ENCODE measurements around the gene ITGAX. TPM values are rescaled to one million over a fixed set of nuclear protein-coding genes. Genes with fewer than 3 reads are reported as not detected.

The ITGAX gene
- total RNA-seq, 1 experiment from 2014 or later: 0.14 TPM

- Mint-ChIP-seq H3K4me3 (ENCODE audit: unreplicated experiment) (peak overlapping the region; percentile 9), H3K27ac (ENCODE audit: low read depth, unreplicated experiment) (peak overlapping the region; percentile 62), H3K27me3 (ENCODE audit: insufficient read depth, unreplicated experiment) (no peaks in the 10 kb centered on the region), H3K9me3 (ENCODE audit: unreplicated experiment) (no peaks in the 10 kb centered on the region), H3K36me3 (ENCODE audit: insufficient read depth, unreplicated experiment) (no peaks in the 10 kb centered on the region), H3K4me1 (ENCODE audit: insufficient read depth, unreplicated experiment) (peaks cover 15% of the 10 kb centered on the region)
- intact Hi-C loops (cut with micrococcal nuclease): loop anchor here (2.0 kb wide), 1 partner anchor 56 kb away; the partner anchor contains the start of gene ZNF843
- ChIA-PET CTCF (interaction anchor here (0.5 to 1.6 kb wide), 10 partner anchors 18 to 552 kb away, joined by 3 to 10 read pairs (median 5); partner anchors contain the start of gene ZNF843), POLR2A (interaction anchor here (0.6 to 2.3 kb wide), 7 partner anchors 72 to 487 kb away, joined by 3 to 12 read pairs (median 3); partner anchors contain the start of genes ARMC5, FUS, ZNF267 and ZNF646)
- no TSS peak for BruUV-seq (replicated peaks)
- TF ChIP-seq, protein P1, sequence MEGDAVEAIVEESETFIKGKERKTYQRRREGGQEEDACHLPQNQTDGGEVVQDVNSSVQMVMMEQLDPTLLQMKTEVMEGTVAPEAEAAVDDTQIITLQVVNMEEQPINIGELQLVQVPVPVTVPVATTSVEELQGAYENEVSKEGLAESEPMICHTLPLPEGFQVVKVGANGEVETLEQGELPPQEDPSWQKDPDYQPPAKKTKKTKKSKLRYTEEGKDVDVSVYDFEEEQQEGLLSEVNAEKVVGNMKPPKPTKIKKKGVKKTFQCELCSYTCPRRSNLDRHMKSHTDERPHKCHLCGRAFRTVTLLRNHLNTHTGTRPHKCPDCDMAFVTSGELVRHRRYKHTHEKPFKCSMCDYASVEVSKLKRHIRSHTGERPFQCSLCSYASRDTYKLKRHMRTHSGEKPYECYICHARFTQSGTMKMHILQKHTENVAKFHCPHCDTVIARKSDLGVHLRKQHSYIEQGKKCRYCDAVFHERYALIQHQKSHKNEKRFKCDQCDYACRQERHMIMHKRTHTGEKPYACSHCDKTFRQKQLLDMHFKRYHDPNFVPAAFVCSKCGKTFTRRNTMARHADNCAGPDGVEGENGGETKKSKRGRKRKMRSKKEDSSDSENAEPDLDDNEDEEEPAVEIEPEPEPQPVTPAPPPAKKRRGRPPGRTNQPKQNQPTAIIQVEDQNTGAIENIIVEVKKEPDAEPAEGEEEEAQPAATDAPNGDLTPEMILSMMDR (IDR thresholded peaks at IDR 0.05; ENCODE audit: unreplicated experiment): no peak
- peak; percentile 56 for DNase-seq (ENCODE audit: unreplicated experiment)
Measured at GRCh38 chr16:31386157-31386984, 31.4 kb downstream of the ITGAX start.

DNA sequence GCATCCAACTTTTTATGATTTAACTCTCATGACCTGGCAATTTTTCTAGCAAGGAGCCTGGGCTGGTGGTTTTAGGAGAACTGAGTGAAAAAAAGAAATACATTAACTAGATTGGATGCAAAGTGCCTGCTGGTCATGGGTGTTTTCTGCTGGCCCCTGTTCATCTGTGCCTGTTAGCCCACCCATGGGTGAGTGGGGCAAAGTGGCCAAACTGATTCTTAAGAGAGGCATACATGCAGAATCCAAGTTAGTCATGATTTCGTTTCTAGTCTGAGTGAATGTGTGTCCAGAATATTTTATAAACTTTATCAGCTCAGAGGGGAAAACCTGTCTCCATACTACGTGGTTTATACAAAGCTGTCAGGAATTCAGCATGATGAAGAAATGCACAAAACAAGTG, 33.6 kb downstream of the ITGAX start:
- ChIA-PET POLR2A (interaction anchor here (0.9 to 1.2 kb wide), 2 partner anchors 18 to 40 kb away, joined by 3 read pairs; partner anchors contain the start of gene COX6A2), CTCF (interaction anchor here (0.6 to 1.7 kb wide), 6 partner anchors 23 to 480 kb away, joined by 3 to 4 read pairs (median 3); partner anchors contain the start of genes ARMC5 and ZNF843)
- Mint-ChIP-seq H3K27ac (ENCODE audit: low read depth, unreplicated experiment) (no peak overlapping the region), H3K4me3 (ENCODE audit: unreplicated experiment) (no peak overlapping the region), H3K4me1 (ENCODE audit: insufficient read depth, unreplicated experiment) (peaks cover 15% of the 10 kb centered on the region), H3K36me3 (ENCODE audit: insufficient read depth, unreplicated experiment) (no peaks in the 10 kb centered on the region), H3K9me3 (ENCODE audit: unreplicated experiment) (no peaks in the 10 kb centered on the region), H3K27me3 (ENCODE audit: insufficient read depth, unreplicated experiment) (no peaks in the 10 kb centered on the region)
- DNase-seq (ENCODE audit: unreplicated experiment): no peak
- intact Hi-C loops (cut with micrococcal nuclease): no loop called here
- TF ChIP-seq, protein P1 (IDR thresholded peaks at IDR 0.05; ENCODE audit: unreplicated experiment): no peak
- BruUV-seq (replicated peaks): no TSS peak

DNA sequence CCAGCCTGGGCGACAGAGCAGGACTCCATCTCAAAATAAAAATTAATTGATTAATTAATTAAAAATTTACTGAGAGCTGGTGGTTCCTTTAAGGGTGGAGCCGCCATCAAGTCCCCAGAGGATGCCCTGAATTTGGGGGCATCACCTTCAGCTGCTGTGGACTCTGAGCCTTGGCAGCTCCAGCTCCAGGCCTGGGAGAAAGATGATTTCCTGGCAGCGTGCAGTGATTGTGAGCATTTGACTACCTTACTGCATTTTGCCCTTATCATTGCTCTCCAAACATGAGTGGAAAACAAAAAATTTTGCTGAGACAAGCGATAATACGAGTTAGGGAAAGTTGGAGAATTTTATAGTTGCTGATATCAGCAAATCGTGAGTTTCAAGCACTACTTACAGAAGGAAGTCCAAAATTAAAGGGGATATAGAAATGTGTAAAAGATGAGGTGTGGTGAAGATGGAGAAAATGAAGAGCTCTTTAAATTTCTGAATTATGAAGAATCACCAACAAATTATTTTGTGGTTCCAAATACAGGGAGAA, 35.6 kb downstream of the ITGAX start:
- H3K36me3 Mint-ChIP-seq (ENCODE audit: insufficient read depth, unreplicated experiment): no peaks in the 10 kb centered on the region
- no peaks in the 10 kb centered on the region for H3K27me3 Mint-ChIP-seq (ENCODE audit: insufficient read depth, unreplicated experiment)
- peaks cover 13% of the 10 kb centered on the region for H3K4me1 Mint-ChIP-seq (ENCODE audit: insufficient read depth, unreplicated experiment)
- no peak overlapping the region for H3K4me3 Mint-ChIP-seq (ENCODE audit: unreplicated experiment)
- no peaks in the 10 kb centered on the region for H3K9me3 Mint-ChIP-seq (ENCODE audit: unreplicated experiment)
- CTCF ChIA-PET: interaction anchor here (0.7 to 1.5 kb wide), 4 partner anchors 18 to 405 kb away, joined by 3 to 4 read pairs (median 4); no protein-coding TSS in a partner anchor
- POLR2A ChIA-PET: interaction anchor here (0.7 kb wide), 3 partner anchors 69 to 210 kb away, joined by 3 read pairs; partner anchors contain the start of gene ARMC5
- DNase-seq (ENCODE audit: unreplicated experiment): no peak
- TF ChIP-seq, protein P1 (IDR thresholded peaks at IDR 0.05; ENCODE audit: unreplicated experiment): no peak
- BruUV-seq (replicated peaks): no TSS peak
- no peak overlapping the region for H3K27ac Mint-ChIP-seq (ENCODE audit: low read depth, unreplicated experiment)
- intact Hi-C loops (cut with micrococcal nuclease): no loop called here

- CTCF ChIA-PET: interaction anchor here (0.7 to 1.1 kb wide), 2 partner anchors 10 to 21 kb away, joined by 3 to 5 read pairs; no protein-coding TSS in a partner anchor
- H3K4me3 Mint-ChIP-seq (ENCODE audit: unreplicated experiment): no peak within 1 kb of the TSS
- DNase-seq (ENCODE audit: unreplicated experiment): no peak
- POLR2A ChIA-PET: no interaction called here
- TF ChIP-seq, protein P1 (IDR thresholded peaks at IDR 0.05; ENCODE audit: unreplicated experiment): no peak
- intact Hi-C loops (cut with micrococcal nuclease): no loop called here
- H3K4me1 Mint-ChIP-seq (ENCODE audit: insufficient read depth, unreplicated experiment): no peaks in the 10 kb centered on the region
- no peaks in the 10 kb centered on the region for H3K9me3 Mint-ChIP-seq (ENCODE audit: unreplicated experiment)
- no peaks in the 10 kb centered on the region for H3K27me3 Mint-ChIP-seq (ENCODE audit: insufficient read depth, unreplicated experiment)
- BruUV-seq (replicated peaks): no TSS peak
- H3K36me3 Mint-ChIP-seq (ENCODE audit: insufficient read depth, unreplicated experiment): no peaks in the 10 kb centered on the region
- H3K27ac Mint-ChIP-seq (ENCODE audit: low read depth, unreplicated experiment): no peak within 1 kb of the TSS
Measured at GRCh38 chr16:31393056-31393455, 38.1 kb downstream of the ITGAX start, which contains the start of gene ITGAD. Gene ITGAD, plus strand, starts transcription at chr16:31393335. Its CDS starts 26 bp downstream, at chr16:31393361.
